Thyroid gland (tissue), 4 donors: ENCODE measurements around the gene CA10. TPM values are rescaled to one million over a fixed set of nuclear protein-coding genes. Genes with fewer than 3 reads are reported as not detected.

Experiments
- DNase-seq, 2 donors: peaks; one replicate each; pipeline ENCODE4 v3.0.0-alpha.2; 2019
- H3K27ac ChIP-seq, 3 donors: fragments of 200-600 bp; sonication (generic); 1 replicate in 2 of 3; 2 replicates in 1 of 3; pipeline ENCODE4 v1.5.1; 2016 to 2019; ENCODE audit warnings: mild to moderate bottlenecking in 1 of 3, moderate library complexity in 1 of 3
- H3K27me3 ChIP-seq: fragments of 200-600 bp; sonication (generic); one replicate; pipeline ENCODE4 v1.5.1; 2019
- H3K36me3 ChIP-seq, 2 donors: fragments of 200-600 bp; sonication (generic); one replicate each; pipeline ENCODE4 v1.5.1; 2016 to 2019
- H3K4me1 ChIP-seq, 2 donors: fragments of 200-600 bp; sonication (generic); one replicate each; pipeline ENCODE4 v1.5.1; 2017 to 2019
- H3K4me3 ChIP-seq, 3 donors: fragments of 200-600 bp; sonication (generic); replicated peaks in 1 of 3; 1 replicate in 2 of 3; 2 replicates in 1 of 3; pipeline ENCODE4 v1.5.1; 2016; ENCODE audit warnings: mild to moderate bottlenecking in 1 of 3
- H3K9me3 ChIP-seq: fragments of 200-600 bp; sonication (generic); one replicate; pipeline ENCODE4 v1.5.1; 2017
- POLR2A ChIP-seq, 2 donors: fragments of 450-650 bp; IDR thresholded peaks; one replicate each; pipeline ENCODE4 v1.6.1; 2017; ENCODE audit warnings: antibody characterized with exemption in 2 of 2, mild to moderate bottlenecking in 2 of 2, moderate library complexity in 1 of 2
- WGBS, 2 donors: methylation state at CpG; one replicate each; pipeline ENCODE4 v1.1.5; 2017; 5-methylcytosine and 5-hydroxymethylcytosine counted together
- intact Hi-C: fragments of 100-400 bp; cut with DNase I; formaldehyde crosslinking; loops from one replicate; pipeline ENCODE4 v1.15.1; 2023
- total RNA-seq, 4 donors: library from RNA; depleted of rRNA; stranded (reverse); fragments of >200 nt; gene quantifications; one replicate each; pipeline ENCODE4 v1.2.3, GENCODE V29; 2016
- TF ChIP-seq, protein P1 (sequence below), 6 experiments: fragments of 200-600 bp in 3 of 6; fragments of 450-650 bp in 3 of 6; sonication (generic) in 3 of 6; IDR thresholded peaks; one replicate each; pipeline ENCODE4 v1.5.1; 2016 to 2019; ENCODE audit warnings: antibody characterized with exemption in 6 of 6, mild to moderate bottlenecking in 2 of 6, inconsistent platforms in 1 of 6, moderate library complexity in 1 of 6

The CA10 gene
- total RNA-seq, 4 donors from 2014 or later, result not detected

DNA sequence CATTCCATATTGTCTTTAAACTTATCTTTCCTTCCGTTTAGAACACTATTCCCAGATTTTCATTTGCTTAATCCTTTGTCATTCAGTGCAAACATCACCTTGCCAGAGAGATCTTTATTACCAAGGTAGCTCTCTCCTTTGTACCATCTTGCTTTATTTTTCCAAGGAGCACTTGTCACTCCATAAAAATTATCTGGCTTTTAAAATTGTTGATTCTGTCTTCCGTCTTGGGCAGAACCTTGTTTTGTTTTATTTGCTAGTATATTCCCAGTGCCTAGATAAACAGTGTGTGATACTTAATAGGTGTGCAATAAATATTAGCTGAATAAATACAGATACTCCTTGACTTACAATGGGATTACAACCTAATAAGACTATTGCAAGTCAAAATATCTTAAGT is 570.5 kb downstream of the CA10 start:
- WGBS, 2 donors, result 63 to 66% methylated on average over 2 of the region's 2 CpGs
- intact Hi-C loops, result no loop called here
- H3K4me1 ChIP-seq, result peaks cover 0 to 8% of the 10 kb centered on the region in 2 donors
- H3K9me3 ChIP-seq, result no peaks in the 10 kb centered on the region
- TF ChIP-seq POLR2A (IDR thresholded peaks at IDR 0.05), result no peak
- TF ChIP-seq, protein P1, sequence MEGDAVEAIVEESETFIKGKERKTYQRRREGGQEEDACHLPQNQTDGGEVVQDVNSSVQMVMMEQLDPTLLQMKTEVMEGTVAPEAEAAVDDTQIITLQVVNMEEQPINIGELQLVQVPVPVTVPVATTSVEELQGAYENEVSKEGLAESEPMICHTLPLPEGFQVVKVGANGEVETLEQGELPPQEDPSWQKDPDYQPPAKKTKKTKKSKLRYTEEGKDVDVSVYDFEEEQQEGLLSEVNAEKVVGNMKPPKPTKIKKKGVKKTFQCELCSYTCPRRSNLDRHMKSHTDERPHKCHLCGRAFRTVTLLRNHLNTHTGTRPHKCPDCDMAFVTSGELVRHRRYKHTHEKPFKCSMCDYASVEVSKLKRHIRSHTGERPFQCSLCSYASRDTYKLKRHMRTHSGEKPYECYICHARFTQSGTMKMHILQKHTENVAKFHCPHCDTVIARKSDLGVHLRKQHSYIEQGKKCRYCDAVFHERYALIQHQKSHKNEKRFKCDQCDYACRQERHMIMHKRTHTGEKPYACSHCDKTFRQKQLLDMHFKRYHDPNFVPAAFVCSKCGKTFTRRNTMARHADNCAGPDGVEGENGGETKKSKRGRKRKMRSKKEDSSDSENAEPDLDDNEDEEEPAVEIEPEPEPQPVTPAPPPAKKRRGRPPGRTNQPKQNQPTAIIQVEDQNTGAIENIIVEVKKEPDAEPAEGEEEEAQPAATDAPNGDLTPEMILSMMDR (IDR thresholded peaks at IDR 0.05), result no peak
- no peak for DNase-seq
- no peak overlapping the region for H3K4me3 ChIP-seq
- H3K36me3 ChIP-seq, result no peaks in the 10 kb centered on the region
- H3K27me3 ChIP-seq, result no peaks in the 10 kb centered on the region
- H3K27ac ChIP-seq, result no peak overlapping the region

DNA sequence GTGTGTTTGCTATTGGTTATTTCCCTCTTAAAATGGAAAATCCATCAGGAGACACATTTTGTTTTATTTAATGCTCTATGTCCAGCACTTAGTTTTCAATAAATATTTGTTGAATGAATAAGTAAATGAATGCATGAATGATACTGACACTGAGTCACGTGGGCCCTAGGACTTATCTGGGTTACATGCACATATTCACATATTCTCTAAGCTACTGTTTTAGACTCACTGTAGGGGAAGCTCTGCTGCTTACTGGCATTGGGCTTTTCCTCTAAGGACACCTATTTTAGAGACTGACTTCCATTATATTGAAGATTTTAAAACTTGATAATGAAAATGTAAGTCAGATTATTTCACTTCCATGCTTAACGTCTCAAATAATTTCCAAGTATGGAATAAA is 571.0 kb downstream of the CA10 start:
- no peak overlapping the region for H3K27ac ChIP-seq
- intact Hi-C loops, result no loop called here
- H3K9me3 ChIP-seq, result no peaks in the 10 kb centered on the region

DNA sequence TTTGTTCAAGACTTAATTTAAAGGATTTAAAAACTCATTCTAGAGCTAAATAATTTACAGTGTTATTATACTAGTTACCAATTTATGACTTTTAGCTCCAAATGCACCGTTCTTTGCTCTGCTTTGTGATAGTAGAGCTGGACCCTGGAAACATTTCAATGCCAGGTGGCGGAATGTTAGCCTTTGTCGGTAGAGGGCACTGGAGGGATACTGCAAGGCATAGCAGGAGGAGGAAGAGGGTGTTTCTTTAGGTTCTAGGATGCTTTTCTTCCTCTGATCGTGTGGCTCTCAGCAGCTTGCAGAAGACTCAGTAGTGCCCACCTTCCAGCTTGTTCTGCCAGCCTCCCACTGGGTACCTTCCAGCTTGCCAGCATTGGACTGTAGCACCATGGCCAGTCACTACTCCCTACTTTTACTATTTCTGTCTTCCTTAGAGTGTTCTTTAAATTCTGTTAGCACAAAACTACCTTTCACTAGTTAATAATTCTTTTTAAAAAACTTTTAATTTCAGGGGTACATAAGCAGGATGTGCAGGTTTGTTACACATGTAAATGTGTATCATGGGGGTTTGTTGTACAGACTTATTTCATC is 572.9 kb downstream of the CA10 start:
- TF ChIP-seq, protein P1 (IDR thresholded peaks at IDR 0.05), result peak in 5 of 6 experiments; percentile 13 to 75 (median 64)
- no peak for TF ChIP-seq POLR2A (IDR thresholded peaks at IDR 0.05)
- intact Hi-C loops, result no loop called here
- Histone ChIP-seq H3K36me3 (no peaks in the 10 kb centered on the region), H3K27me3 (no peaks in the 10 kb centered on the region), H3K4me1 (peaks cover 0 to 8% of the 10 kb centered on the region in 2 donors), H3K4me3 (no peak overlapping the region), H3K9me3 (no peaks in the 10 kb centered on the region), H3K27ac (no peak overlapping the region)
- DNase-seq, result peak; percentile 43 to 49
- 28 to 37% methylated on average over 4 of the region's 4 CpGs for WGBS, 2 donors

More for the DNA sequence above, 571.0 kb downstream of the CA10 start:
- no peak for DNase-seq
- 88 to 94% methylated on average over 2 of the region's 2 CpGs for WGBS, 2 donors
- Histone ChIP-seq H3K4me1 (peaks cover 0 to 8% of the 10 kb centered on the region in 2 donors), H3K27me3 (no peaks in the 10 kb centered on the region), H3K4me3 (no peak overlapping the region), H3K36me3 (no peaks in the 10 kb centered on the region)
- TF ChIP-seq POLR2A (IDR thresholded peaks at IDR 0.05), result no peak
- TF ChIP-seq, protein P1 (IDR thresholded peaks at IDR 0.05), result no peak

DNA sequence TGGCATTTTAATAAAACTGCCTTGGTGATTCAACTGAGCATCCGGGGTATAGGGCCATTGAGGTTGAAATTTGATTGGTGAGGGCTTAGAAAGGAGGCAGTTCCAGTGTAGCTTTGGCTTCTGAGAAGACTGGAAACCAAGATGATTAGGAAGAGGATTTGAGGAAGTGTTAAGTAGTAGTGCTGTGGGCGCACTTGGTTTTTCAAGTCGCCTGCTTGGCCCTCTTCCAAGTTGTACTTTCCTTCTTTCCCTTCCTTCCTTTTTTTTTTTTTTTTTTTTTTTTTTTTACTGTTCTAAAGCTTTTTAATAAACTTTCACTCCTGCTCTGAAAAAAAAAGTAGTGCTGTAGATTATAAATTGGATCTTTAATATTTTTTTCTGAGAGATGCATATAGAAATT is 577.6 kb downstream of the CA10 start:
- DNase-seq, result no peak
- Histone ChIP-seq H3K36me3 (no peaks in the 10 kb centered on the region), H3K9me3 (no peaks in the 10 kb centered on the region), H3K4me1 (no peaks in the 10 kb centered on the region), H3K27ac (no peak overlapping the region), H3K4me3 (no peak overlapping the region), H3K27me3 (no peaks in the 10 kb centered on the region)
- intact Hi-C loops, result no loop called here
- 74 to 79% methylated on average over 3 of the region's 3 CpGs for WGBS, 2 donors
- TF ChIP-seq POLR2A (IDR thresholded peaks at IDR 0.05), result no peak
- TF ChIP-seq, protein P1 (IDR thresholded peaks at IDR 0.05), result no peak
